Parathyroid adenoma (tissue), 2 donors: ENCODE data around the gene TBC1D22B.
A peak's percentile ranks its signal among the peaks of the same experiment; 100 is the strongest.

Experiments used
- H2AFZ ChIP-seq: fragments of 300-600 bp; sonication (generic); one replicate; pipeline ENCODE4 v1.7.0; 2017; ENCODE audit warnings: antibody characterized with exemption, mild to moderate bottlenecking
- H3K27ac ChIP-seq: fragments of 300-600 bp; sonication (generic); one replicate; pipeline ENCODE4 v1.7.0; 2017
- H3K27me3 ChIP-seq: fragments of 300-600 bp; sonication (generic); one replicate; pipeline ENCODE4 v1.7.0; 2017; ENCODE audit warnings: low read length; ENCODE audit not compliant: control insufficient read depth, insufficient read depth
- H3K36me3 ChIP-seq: fragments of 300-600 bp; sonication (generic); one replicate; pipeline ENCODE4 v1.7.0; 2017; ENCODE audit warnings: low read length; ENCODE audit not compliant: control insufficient read depth, insufficient read depth
- H3K4me1 ChIP-seq: fragments of 300-600 bp; sonication (generic); one replicate; pipeline ENCODE4 v1.7.0; 2017; ENCODE audit warnings: control low read depth
- H3K4me2 ChIP-seq: fragments of 300-600 bp; sonication (generic); one replicate; pipeline ENCODE4 v1.7.0; 2017; ENCODE audit warnings: low read length
- H3K4me3 ChIP-seq: fragments of 300-600 bp; sonication (generic); one replicate; pipeline ENCODE4 v1.7.0; 2017; ENCODE audit warnings: low read depth, low read length
- H3K79me2 ChIP-seq: fragments of 300-600 bp; sonication (generic); one replicate; pipeline ENCODE4 v1.7.0; 2017; ENCODE audit warnings: control low read depth
- H3K9ac ChIP-seq: fragments of 300-600 bp; sonication (generic); one replicate; pipeline ENCODE4 v1.7.0; 2017; ENCODE audit warnings: mild to moderate bottlenecking
- H3K9me3 ChIP-seq: fragments of 300-600 bp; sonication (generic); one replicate; pipeline ENCODE4 v1.7.0; 2017; ENCODE audit warnings: low read length; ENCODE audit not compliant: control insufficient read depth
- CTCF ChIP-seq: fragments of 300-600 bp; sonication (generic); IDR thresholded peaks from one replicate; pipeline ENCODE4 v1.7.0; 2017; ENCODE audit warnings: antibody characterized with exemption, mild to moderate bottlenecking
- donor health status: primary hyperparathyroidism.

TBC1D22B gene

DNA sequence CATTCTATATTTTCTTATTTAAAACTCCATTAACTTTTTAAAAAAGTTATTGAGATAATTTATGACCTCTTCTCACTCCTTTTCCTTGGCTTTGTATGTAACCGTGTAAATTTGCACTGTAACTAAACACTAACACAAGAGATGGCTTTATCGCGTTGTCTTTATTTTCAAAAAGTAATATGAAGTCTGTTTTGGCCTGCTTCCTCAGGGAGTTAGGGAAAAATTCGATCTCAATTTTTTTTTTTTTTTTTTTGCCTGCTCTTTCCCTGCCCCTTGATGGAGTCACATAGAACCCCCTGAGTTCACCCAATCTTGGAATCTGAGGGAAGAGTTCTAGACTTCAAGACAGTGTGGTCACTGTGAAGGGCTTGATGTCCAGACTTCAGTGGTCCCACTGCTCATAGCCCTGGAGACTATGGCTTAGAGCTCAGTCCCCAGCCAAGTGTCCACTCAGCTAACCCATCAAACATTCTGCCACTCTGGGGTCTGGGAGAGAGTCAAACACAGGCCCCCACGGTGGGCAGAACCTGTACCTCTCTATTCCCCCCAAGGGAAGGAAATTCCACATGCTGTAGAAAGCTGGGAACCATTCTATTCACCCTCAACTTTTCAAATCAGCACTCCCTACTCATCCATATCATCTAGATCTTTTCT is 15.7 kb upstream of the TBC1D22B start:
- TF ChIP-seq CTCF, result no peak
- H3K9ac ChIP-seq, result no peak overlapping the region
- no peak overlapping the region for H3K4me3 ChIP-seq
- H3K4me2 ChIP-seq, result peak overlapping the region; percentile 49
- H3K4me1 ChIP-seq, result peaks cover 9% of the 10 kb centered on the region
- H3K36me3 ChIP-seq, result no peaks in the 10 kb centered on the region
- H3K79me2 ChIP-seq, result no peaks in the 10 kb centered on the region
- no peaks in the 10 kb centered on the region for H3K9me3 ChIP-seq
- H2AFZ ChIP-seq, result peak overlapping the region; percentile 64
- H3K27me3 ChIP-seq, result no peaks in the 10 kb centered on the region
- H3K27ac ChIP-seq, result peak overlapping the region; percentile 25

GRCh38 chr6:37242429-37243052 is 15.0 kb upstream of the TBC1D22B start:
- peak overlapping the region; percentile 64 for H2AFZ ChIP-seq
- H3K4me3 ChIP-seq, result no peak overlapping the region
- no peaks in the 10 kb centered on the region for H3K36me3 ChIP-seq
- H3K27me3 ChIP-seq, result no peaks in the 10 kb centered on the region
- H3K4me2 ChIP-seq, result peak overlapping the region; percentile 49
- no peak for TF ChIP-seq CTCF
- H3K4me1 ChIP-seq, result peaks cover 9% of the 10 kb centered on the region
- peak overlapping the region; percentile 25 for H3K27ac ChIP-seq
- H3K79me2 ChIP-seq, result no peaks in the 10 kb centered on the region
- H3K9me3 ChIP-seq, result no peaks in the 10 kb centered on the region
- no peak overlapping the region for H3K9ac ChIP-seq

DNA sequence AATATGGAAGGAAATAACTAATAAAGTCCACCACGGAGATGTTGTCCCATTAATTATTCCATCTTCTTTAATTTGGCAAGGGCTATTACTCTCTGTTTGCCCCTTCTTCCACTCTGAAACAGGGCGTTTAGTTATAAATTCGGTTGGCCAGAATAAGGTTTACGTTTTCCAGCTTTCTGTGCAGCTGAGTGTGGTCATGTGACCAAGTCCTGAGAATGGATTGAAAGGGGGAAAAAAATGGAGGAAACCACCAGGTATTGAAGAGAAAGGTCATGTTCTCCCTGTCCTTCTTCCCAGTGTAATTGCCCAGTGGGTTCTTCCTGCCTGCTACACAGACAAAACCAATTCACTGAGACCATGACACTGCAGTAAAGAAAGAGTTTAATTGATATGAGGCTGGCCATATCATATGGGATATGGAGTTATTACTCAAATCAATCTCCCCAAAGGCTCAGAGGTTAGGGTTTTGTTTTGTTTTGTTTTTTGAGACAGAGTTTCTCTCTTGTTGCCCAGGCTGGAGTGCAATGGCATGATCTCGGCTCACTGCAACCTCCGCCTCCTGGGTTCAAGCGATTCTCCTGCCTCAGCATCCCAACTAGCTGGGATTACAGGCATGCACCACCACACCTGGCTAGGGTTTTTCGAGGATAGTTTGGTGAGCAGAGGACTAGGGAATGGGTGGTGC is 14.3 kb upstream of the TBC1D22B start:
- Histone ChIP-seq H3K4me3 (no peak overlapping the region), H3K4me1 (peaks cover 9% of the 10 kb centered on the region), H3K27ac (no peak overlapping the region)

GRCh38 chr6:37243816-37244370 is 13.7 kb upstream of the TBC1D22B start:
- H2AFZ ChIP-seq, result no peak overlapping the region
- TF ChIP-seq CTCF, result no peak
- no peaks in the 10 kb centered on the region for H3K79me2 ChIP-seq
- no peaks in the 10 kb centered on the region for H3K36me3 ChIP-seq
- H3K4me3 ChIP-seq, result no peak overlapping the region
- H3K9ac ChIP-seq, result no peak overlapping the region
- H3K27ac ChIP-seq, result no peak overlapping the region
- H3K27me3 ChIP-seq, result no peaks in the 10 kb centered on the region
- peaks cover 9% of the 10 kb centered on the region for H3K4me1 ChIP-seq
- no peak overlapping the region for H3K4me2 ChIP-seq
- no peaks in the 10 kb centered on the region for H3K9me3 ChIP-seq

More for the DNA sequence above, 14.3 kb upstream of the TBC1D22B start:
- H3K9me3 ChIP-seq, result no peaks in the 10 kb centered on the region
- H3K36me3 ChIP-seq, result no peaks in the 10 kb centered on the region
- no peak overlapping the region for H3K9ac ChIP-seq
- H3K79me2 ChIP-seq, result no peaks in the 10 kb centered on the region
- H3K4me2 ChIP-seq, result no peak overlapping the region
- no peaks in the 10 kb centered on the region for H3K27me3 ChIP-seq
- TF ChIP-seq CTCF, result no peak
- no peak overlapping the region for H2AFZ ChIP-seq
